Stimulated activated CD4-positive, alpha-beta T cell treated with anti-CD3 and anti-CD28 coated beads, Interleukin-4, amount 100 ng/mL, for 24 hours (primary cell): Measurements from ENCODE around the gene GPR39.

ENCODE experiments used
- DNase-seq: peaks from one replicate; pipeline ENCODE4 v3.0.0-alpha.2; 2020

GPR39 gene

GRCh38 chr2:132651115-132652045, 234.8 kb downstream of the GPR39 start:
- DNase-seq, result no peak

- no peak for DNase-seq
Measured at GRCh38 chr2:132652474-132652873, 235.9 kb downstream of the GPR39 start.

DNA sequence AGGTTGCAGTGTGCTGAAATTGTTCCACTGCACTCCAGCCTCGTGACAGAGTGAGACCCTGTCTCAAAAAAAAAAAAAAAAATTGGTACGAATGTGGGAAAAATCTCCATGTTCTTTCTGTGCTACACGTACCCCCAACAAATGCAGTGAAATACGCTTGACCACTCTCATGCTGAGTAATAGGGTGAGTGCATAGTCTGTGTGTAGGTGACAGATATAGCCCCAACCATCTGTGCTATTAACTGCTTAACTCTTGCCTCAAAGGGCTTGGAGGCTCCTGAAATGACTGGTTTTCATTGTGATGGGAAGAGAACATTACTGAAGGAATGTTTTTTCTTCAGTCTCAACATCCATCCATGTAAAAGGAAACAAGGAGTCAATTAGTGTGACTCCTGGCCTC, 237.7 kb downstream of the GPR39 start:
- DNase-seq, result no peak

- DNase-seq, result no peak
Measured at GRCh38 chr2:132654968-132655367, 238.4 kb downstream of the GPR39 start.

- DNase-seq, result no peak
Measured at GRCh38 chr2:132656266-132656975, 239.8 kb downstream of the GPR39 start.

DNA sequence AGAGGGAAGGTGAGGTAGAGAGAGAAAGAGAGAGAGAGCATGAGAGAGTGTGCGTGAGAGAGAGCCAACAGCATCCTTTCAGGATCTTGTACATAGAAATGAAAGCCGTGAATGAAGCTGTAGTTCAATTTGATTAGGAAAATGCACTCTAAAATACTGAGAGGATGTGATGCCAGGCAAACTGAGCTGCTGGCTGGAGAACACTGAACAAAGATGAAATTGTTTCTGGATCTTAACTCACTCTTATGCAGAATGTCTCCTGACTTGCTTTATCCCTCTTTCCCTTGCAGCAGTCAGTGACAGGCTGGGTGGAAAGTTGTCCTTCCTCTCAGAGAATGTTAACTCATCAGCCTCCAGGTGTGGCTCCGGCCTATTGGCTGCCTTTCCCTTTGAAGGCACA, 242.7 kb downstream of the GPR39 start:
- no peak for DNase-seq

GRCh38 chr2:132662732-132663131, 246.1 kb downstream of the GPR39 start:
- no peak for DNase-seq

DNA sequence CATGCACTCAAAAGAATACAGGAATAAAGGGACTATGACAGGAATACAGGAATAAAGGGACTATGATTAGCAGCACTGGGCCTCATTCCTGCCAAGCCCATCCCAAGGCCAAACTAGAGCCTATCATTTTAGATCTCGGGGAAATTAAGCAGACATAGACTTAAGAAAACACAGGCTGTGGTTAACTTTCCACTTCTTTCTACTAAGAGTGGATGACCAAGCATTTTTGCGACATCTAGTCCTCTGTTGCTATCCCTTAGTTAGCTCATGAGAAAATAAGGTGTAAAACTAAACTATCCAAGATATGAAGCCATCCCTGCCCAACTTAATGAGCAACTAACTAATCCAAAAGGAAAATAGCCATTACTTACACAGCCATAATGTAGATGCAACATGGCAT, 247.5 kb downstream of the GPR39 start:
- DNase-seq, result no peak

DNA sequence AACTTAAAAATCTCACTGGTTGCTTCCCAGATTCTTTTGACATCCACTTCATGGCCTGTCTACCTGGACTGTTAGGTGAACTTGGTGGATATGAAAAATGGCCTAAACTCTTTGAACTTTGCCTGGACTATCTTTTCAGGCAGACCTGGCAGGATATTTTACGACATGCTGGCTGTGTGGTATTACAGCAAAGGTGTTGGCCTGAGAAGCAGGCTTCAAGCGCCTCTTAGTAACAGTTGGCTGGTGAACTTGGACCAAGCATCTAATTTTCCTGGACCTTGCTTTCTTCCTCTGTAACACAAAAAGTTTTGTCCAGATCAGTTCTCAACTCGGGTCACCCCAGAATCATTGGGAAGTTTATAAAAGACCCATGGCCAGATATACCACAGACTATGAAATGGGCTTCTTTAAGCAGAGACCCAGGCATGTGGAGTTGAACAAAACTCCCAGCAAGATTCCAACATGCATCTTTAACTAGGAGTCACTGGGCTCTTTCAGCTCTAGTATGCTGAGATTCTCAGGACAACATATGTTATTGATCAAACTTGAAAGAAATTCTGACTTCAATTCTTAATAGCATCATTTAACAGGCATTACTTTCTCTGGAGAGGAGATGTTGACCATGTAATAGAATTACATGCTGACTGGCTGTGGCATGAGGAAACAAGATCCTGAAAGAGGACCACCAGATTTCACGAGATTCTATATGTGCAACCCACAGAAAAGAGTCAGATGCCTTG, 249.0 kb downstream of the GPR39 start:
- no peak for DNase-seq

DNA sequence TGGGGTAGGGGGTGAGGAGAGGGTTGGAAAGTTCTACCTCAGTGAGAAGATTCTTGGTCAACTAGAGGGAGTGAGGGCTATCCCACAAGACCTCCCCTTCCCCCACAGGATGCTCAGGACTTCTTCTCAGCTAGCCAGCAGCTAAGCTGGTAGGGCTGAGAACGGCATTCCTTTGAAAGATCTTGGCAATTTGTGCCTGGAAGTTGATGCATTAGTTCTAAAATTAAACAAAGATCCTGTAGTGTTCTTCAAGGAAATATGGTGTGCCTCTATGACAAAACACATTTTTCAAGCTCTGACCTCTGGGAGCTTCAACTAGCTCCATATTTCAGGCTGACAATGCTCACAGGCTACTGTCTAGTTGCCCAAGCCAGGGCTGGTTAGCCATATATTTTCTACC, 251.1 kb downstream of the GPR39 start:
- no peak for DNase-seq

DNA sequence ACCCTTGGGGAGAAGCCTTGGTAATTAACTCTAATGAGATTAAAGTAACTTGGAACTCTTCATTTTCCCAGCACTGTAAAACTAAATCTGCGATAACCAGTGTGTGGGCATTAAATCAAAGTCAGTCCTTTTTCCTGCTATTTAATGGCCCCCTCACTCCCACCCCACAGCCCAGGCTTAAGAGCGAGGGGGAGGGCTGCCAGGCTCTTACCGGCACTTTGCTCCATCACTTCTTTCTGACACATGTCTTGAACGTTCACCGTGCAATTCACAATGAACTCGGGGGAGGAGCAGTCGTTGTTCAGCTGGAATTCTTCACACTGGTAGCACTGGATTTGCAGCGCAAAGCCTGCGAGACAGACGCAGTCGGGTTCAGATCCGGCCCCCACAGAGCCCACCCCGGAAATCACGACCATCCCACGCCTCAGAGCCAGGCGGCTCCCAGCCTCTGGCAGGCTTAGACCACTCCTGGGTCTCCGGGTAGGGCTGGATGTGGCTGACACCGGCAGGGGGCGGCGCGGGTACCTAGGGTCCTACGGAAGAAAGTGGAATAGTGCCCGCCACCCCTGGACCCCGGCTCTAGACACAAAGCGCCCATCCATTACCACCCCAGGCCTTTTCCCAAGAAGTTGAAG, 251.7 kb downstream of the GPR39 start:
- DNase-seq, result no peak

DNA sequence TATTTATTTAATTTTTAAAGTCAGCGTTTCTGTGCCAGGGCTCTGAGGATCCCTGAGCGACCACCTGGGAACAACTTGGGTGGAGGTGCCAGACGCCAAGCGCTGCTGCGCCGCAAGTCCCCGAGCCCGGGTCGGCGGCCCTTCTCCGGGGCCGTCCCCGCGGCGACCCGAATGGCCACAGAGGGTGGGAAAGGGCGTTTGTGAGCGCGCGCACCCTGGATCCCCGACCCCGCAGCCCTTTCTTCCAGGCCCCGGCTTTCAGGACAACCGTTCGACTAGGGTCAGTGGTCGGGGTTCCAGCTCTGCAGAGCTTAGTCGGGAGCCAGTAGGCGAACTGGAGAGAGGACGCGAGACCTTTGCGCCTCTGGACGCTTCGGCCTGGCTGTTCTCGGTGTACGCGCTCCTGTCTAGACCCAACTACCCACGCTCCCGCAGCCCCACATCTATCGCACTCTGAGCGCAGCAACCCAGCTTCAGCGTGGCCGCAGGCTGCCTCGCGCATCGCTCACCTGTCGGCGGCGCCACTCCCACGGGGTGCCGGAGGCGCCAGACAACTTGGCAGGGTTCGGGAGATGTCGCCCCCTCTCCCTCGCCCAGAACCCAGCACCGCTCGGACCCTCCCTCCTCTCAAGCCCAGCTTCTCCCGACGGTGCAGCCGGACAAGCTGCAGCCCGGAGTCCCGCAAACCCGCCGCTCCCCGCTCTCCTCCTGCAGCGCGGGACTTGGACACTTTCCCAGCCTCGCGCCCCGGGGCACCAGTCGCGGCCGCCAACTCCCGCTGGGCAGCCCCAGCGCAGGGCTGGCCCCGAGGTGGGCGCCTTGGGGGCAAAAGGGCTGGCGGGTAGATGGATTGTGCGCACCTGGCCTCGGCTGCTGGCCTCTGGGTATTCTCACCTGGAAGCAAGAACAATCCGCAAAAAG, 252.6 kb downstream of the GPR39 start:
- no peak for DNase-seq

DNA sequence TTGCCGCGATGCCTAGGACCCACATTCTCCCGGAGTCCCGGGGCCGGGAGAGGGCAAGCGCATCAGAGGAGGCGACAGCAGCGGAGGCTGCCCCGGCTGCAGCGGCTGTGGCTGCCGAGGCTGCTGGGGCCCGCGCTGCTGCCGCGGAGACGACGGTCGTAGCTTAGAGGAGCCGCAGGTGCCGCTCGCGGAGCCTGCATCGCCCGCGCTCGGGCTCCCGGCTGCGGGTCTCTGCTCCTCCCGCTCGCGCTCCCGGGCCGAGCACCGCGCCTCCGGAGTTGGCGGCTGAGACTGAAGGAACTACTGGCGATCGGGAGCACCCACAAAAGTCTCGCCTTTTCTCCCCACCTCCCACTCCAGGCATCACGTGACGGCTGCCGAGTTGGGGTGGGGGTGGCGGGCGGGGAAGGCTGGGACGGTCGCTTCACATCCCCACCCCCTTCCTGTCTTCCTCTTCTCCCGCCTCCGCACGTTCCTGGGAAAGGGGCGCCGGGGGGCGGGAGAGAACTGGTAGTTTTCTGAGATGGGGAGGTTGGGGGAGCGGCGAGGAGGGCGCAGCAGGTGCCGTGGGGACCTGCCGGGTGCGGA, 253.4 kb downstream of the GPR39 start, which contains the start of gene LYPD1:
Gene LYPD1 (minus strand): TSS at position 298 of the 588 bp plus-strand sequence. CDS start 273 bp downstream, at position 25.
- no peak for DNase-seq

GRCh38 chr2:132670496-132671150, 254.0 kb downstream of the GPR39 start:
- no peak for DNase-seq

- no peak for DNase-seq
Measured at GRCh38 chr2:132671151-132671835, 254.7 kb downstream of the GPR39 start.

- DNase-seq, result no peak
Measured at GRCh38 chr2:132676999-132677398, 260.4 kb downstream of the GPR39 start.

GRCh38 chr2:132677661-132678060, 261.1 kb downstream of the GPR39 start:
- DNase-seq, result no peak

- no peak for DNase-seq
Measured at GRCh38 chr2:132678483-132678882, 261.9 kb downstream of the GPR39 start.

GRCh38 chr2:132680544-132680943, 263.9 kb downstream of the GPR39 start:
- DNase-seq, result no peak

DNA sequence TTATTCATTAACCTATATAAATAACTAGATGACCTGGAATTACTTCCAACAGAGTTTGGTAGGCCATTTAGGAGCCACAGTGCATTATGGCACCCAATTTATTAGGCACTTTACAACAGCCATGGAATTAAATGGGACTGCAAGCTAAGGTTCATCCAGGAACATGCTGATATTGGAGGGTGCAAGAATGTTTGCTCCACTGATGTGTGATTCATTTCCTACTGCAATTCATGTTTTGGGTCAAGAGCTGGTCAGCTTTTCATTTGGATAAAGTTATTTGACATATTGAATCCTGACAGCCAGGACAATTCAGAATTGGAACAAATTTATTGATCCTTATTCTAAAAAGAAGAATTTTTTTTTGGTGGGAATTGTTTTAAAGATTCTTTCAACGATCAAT, 265.2 kb downstream of the GPR39 start:
- DNase-seq, result no peak
